CD4-positive, alpha-beta T cell (primary cell): ENCODE measurements around the gene BOLA1. TPM values are rescaled to one million over a fixed set of nuclear protein-coding genes. Genes with fewer than 3 reads are reported as not detected.
"Not testable (repeated sequence)": the region's sequence is repeated elsewhere in the genome, so short reads cannot be mapped to it uniquely, and the experiment has no call there.

Source experiments
- ATAC-seq: fragments of 200-7000 bp; cut with Tn5 transposase; one replicate; pipeline ENCODE4 v1.10.0; 2022; ENCODE audit warnings: mild to moderate bottlenecking; ENCODE audit not compliant: poor library complexity
- CTCF ChIA-PET: fragments of 350-600 bp; sonication (Branson Sonifier 250); formaldehyde crosslinking; loops from one replicate; lab custom pipeline; 2021; ENCODE audit warnings: antibody characterized with exemption, inconsistent platforms; lab: Charles Lee
- POLR2A ChIA-PET: fragments of 350-600 bp; sonication (Branson Sonifier 250); formaldehyde crosslinking; loops from one replicate; lab custom pipeline; 2021; ENCODE audit warnings: antibody characterized with exemption, inconsistent platforms; lab: Charles Lee
- DNase-seq, 14 experiments: peaks; one replicate each; pipeline ENCODE4 v3.0.0-alpha.2; 2013 to 2020; ENCODE audit warnings: mixed read lengths in 2 of 14
- H3K27ac ChIP-seq, 2 donors: one replicate each; pipeline versions ENCODE4 v1.5.1 to v1.7.0; 2013; ENCODE audit warnings: low read length in 2 of 2, low read depth in 1 of 2, mild to moderate bottlenecking in 1 of 2
- H3K27me3 ChIP-seq, 2 experiments: 1 replicate in 1 of 2; 2 replicates in 1 of 2; pipeline versions ENCODE4 v1.6.1 to v1.7.0; 2013; ENCODE audit warnings: low read length in 2 of 2, control low read depth in 1 of 2, mild to moderate bottlenecking in 1 of 2, moderate library complexity in 1 of 2; ENCODE audit not compliant: insufficient read depth in 2 of 2, control insufficient read depth in 1 of 2
- H3K36me3 ChIP-seq: one replicate; pipeline ENCODE4 v1.6.1; 2013; ENCODE audit warnings: low read length, control low read depth; ENCODE audit not compliant: insufficient read depth
- H3K4me1 ChIP-seq: one replicate; pipeline ENCODE4 v1.6.1; 2013; ENCODE audit warnings: low read length, control low read depth; ENCODE audit not compliant: insufficient read depth
- H3K4me3 ChIP-seq: one replicate; pipeline ENCODE4 v1.5.1; 2013; ENCODE audit warnings: mild to moderate bottlenecking, low read length, moderate library complexity
- H3K9me3 ChIP-seq, 2 experiments: 1 replicate in 1 of 2; 2 replicates in 1 of 2; pipeline versions ENCODE4 v1.6.1 to v1.7.0; 2013; ENCODE audit warnings: low read length in 2 of 2, mild to moderate bottlenecking in 2 of 2, control low read depth in 1 of 2, moderate library complexity in 1 of 2; ENCODE audit not compliant: control insufficient read depth in 1 of 2, insufficient read depth in 1 of 2
- H3K27ac Mint-ChIP-seq: one replicate; pipeline ENCODE4 v1.8.0; 2020; ENCODE audit warnings: mixed read lengths
- H3K27me3 Mint-ChIP-seq: one replicate; pipeline ENCODE4 v1.8.0; 2021; ENCODE audit warnings: mixed read lengths
- H3K36me3 Mint-ChIP-seq: one replicate; pipeline ENCODE4 v1.8.0; 2021; ENCODE audit warnings: low read depth, mixed read lengths
- H3K4me1 Mint-ChIP-seq: one replicate; pipeline ENCODE4 v1.8.0; 2021; ENCODE audit warnings: low read depth, mixed read lengths
- H3K4me3 Mint-ChIP-seq: one replicate; pipeline ENCODE4 v1.8.0; 2020; ENCODE audit warnings: mild to moderate bottlenecking, mixed read lengths
- H3K9me3 Mint-ChIP-seq: one replicate; pipeline ENCODE4 v1.8.0; 2020; ENCODE audit warnings: mixed read lengths
- intact Hi-C, 2 experiments: fragments of 100-400 bp; cut with DNase I in 1 of 2; cut with micrococcal nuclease in 1 of 2; formaldehyde crosslinking; loops; one replicate each; pipeline versions ENCODE4 v1.15.1 to v1.9.0; 2023 to 2025; cut with DNase I, micrococcal nuclease
- total RNA-seq, 174 experiments: library from RNA in 2 of 174; stranded (reverse) in 2 of 174; gene quantifications; one replicate each; pipeline ENCODE4 v1.2.3 and lab custom pipeline; 2021 to 2026

BOLA1 gene
- total RNA-seq, 2 experiments from 2014 or later = 4.6 to 6.4 TPM

GRCh38 chr1:149860271-149860670, 39.1 kb upstream of the BOLA1 start:
- not testable (repeated sequence) for H3K9me3 Mint-ChIP-seq, DNase-seq

DNA sequence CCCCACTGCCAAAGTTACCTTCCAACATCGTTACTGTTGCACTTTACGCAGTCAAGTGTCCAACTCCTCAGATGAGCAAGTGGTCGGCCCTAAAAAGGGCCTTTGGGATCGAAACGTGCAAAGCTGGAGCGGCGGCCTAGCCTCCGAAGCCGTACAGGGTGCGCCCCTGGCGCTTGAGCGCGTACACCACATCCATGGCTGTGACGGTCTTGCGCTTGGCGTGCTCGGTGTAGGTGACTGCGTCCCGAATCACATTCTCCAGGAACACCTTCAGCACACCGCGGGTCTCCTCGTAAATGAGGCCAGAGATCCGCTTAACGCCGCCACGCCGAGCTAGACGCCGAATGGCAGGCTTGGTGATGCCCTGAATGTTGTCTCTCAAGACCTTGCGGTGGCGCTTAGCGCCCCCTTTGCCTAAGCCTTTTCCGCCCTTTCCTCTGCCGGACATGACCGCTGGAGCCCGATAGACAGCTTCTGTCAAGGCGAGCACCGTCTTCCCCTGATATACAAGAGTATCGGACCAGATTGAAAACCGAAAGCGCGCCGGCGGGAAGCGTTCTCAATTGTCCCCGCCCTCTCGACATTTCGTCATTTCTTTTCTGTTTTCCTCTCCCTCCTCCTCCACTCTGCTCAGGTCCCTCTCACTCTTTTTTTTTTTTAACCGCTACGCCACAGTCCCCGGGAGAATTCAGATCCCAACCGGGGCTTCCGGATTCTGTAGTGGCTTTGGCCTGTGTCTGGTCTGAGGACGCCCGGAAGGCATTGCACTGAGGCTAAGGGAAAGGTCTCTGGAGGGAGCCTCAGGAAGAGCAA, 38.5 kb upstream of the BOLA1 start:
- H3K9me3 ChIP-seq, CTCF ChIA-PET, POLR2A ChIA-PET, H3K4me3 ChIP-seq, intact Hi-C loops, H3K27me3 Mint-ChIP-seq, H3K27ac Mint-ChIP-seq, H3K9me3 Mint-ChIP-seq, H3K4me1 ChIP-seq, H3K36me3 Mint-ChIP-seq, H3K27me3 ChIP-seq, H3K36me3 ChIP-seq, DNase-seq, H3K4me3 Mint-ChIP-seq, H3K4me1 Mint-ChIP-seq, H3K27ac ChIP-seq: not testable (repeated sequence)
- peak; percentile 83 for ATAC-seq

More at GRCh38 chr1:149860271-149860670, 39.1 kb upstream of the BOLA1 start:
- H3K27me3 ChIP-seq, intact Hi-C loops, POLR2A ChIA-PET, H3K4me3 ChIP-seq, H3K4me1 ChIP-seq, H3K4me1 Mint-ChIP-seq, CTCF ChIA-PET, H3K4me3 Mint-ChIP-seq, H3K27ac Mint-ChIP-seq, H3K36me3 Mint-ChIP-seq, H3K27ac ChIP-seq, H3K36me3 ChIP-seq, H3K9me3 ChIP-seq, H3K27me3 Mint-ChIP-seq: not testable (repeated sequence)
- peak; percentile 41 for ATAC-seq

- H3K27me3 Mint-ChIP-seq, H3K9me3 ChIP-seq, POLR2A ChIA-PET, ATAC-seq, H3K4me3 Mint-ChIP-seq, intact Hi-C loops, H3K9me3 Mint-ChIP-seq, H3K27me3 ChIP-seq, H3K27ac ChIP-seq, DNase-seq, H3K36me3 Mint-ChIP-seq, H3K4me1 ChIP-seq, H3K27ac Mint-ChIP-seq, H3K4me3 ChIP-seq, H3K36me3 ChIP-seq, CTCF ChIA-PET, H3K4me1 Mint-ChIP-seq: not testable (repeated sequence)
Observed at GRCh38 chr1:149861497-149862054, 37.8 kb upstream of the BOLA1 start.

GRCh38 chr1:149866887-149867286, 32.5 kb upstream of the BOLA1 start:
- H3K27me3 ChIP-seq, H3K36me3 ChIP-seq, H3K36me3 Mint-ChIP-seq, H3K9me3 ChIP-seq, H3K4me1 Mint-ChIP-seq, DNase-seq, H3K4me3 Mint-ChIP-seq, ATAC-seq, intact Hi-C loops, H3K27ac Mint-ChIP-seq, POLR2A ChIA-PET, H3K4me3 ChIP-seq, H3K4me1 ChIP-seq, H3K27ac ChIP-seq, CTCF ChIA-PET, H3K27me3 Mint-ChIP-seq, H3K9me3 Mint-ChIP-seq: not testable (repeated sequence)

DNA sequence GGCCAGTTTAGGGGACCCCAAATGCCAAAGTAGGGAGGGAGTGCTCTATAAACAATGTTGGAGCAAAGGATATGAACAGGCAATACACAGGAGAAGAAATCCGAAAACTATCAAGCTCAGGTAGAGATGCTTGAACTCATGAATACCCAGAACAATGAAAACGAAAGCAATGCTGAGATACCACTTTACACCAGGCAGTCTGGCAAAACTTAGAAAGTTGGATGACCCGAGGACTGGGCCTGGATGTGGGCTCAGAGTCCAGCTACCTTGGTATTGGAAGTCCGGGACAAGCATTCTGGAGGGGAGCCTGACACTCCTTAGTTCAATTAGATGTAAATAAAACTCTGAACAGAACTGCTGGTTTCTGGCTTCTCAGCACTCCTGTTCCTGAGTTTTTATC, 26.3 kb upstream of the BOLA1 start:
- H3K4me3 ChIP-seq, H3K9me3 Mint-ChIP-seq, H3K4me1 Mint-ChIP-seq, H3K4me3 Mint-ChIP-seq, CTCF ChIA-PET, H3K27ac ChIP-seq, DNase-seq, ATAC-seq, H3K4me1 ChIP-seq, H3K27ac Mint-ChIP-seq, intact Hi-C loops, POLR2A ChIA-PET, H3K36me3 Mint-ChIP-seq, H3K27me3 ChIP-seq, H3K27me3 Mint-ChIP-seq, H3K36me3 ChIP-seq, H3K9me3 ChIP-seq: not testable (repeated sequence)
